GM21390 (cell line): ENCODE data around the gene FGD5.
A peak's percentile ranks its signal among the peaks of the same experiment; 100 is the strongest.

Source experiments
- ATAC-seq: cut with Tn5 transposase; IDR thresholded peaks from one replicate; pipeline ENCODE4 v1.9.1; 2021; ENCODE audit not compliant: unreplicated experiment

FGD5 gene

GRCh38 chr3:14923476-14923875 lies 104.7 kb downstream of the FGD5 start:
- no peak for ATAC-seq

- ATAC-seq, result no peak
These were observed 107.2 kb downstream of the FGD5 start for GRCh38 chr3:14925729-14926591.

- no peak for ATAC-seq
These were observed 107.8 kb downstream of the FGD5 start for GRCh38 chr3:14926592-14926991.

- ATAC-seq, result no peak
These were observed 108.5 kb downstream of the FGD5 start for GRCh38 chr3:14927308-14927707.

GRCh38 chr3:14929310-14930074 lies 110.7 kb downstream of the FGD5 start:
- ATAC-seq, result no peak

GRCh38 chr3:14933820-14934425 lies 115.2 kb downstream of the FGD5 start:
- ATAC-seq, result no peak

- no peak for ATAC-seq
These were observed 117.0 kb downstream of the FGD5 start for GRCh38 chr3:14935592-14936345.

- no peak for ATAC-seq
These were observed 120.2 kb downstream of the FGD5 start for GRCh38 chr3:14938954-14939353.

GRCh38 chr3:14941871-14942270 lies 123.1 kb downstream of the FGD5 start:
- no peak for ATAC-seq

- no peak for ATAC-seq
These were observed 124.3 kb downstream of the FGD5 start for GRCh38 chr3:14943042-14943441.

GRCh38 chr3:14946236-14946635 lies 127.5 kb downstream of the FGD5 start:
- ATAC-seq, result no peak

GRCh38 chr3:14946739-14947099 lies 128.0 kb downstream of the FGD5 start:
- ATAC-seq, result no peak

- ATAC-seq, result peak; percentile 61
These were observed 128.5 kb downstream of the FGD5 start, which contains the start of gene NR2C2 for GRCh38 chr3:14947100-14947885. NR2C2 (plus strand) TSS chr3:14947583; CDS start chr3:15003915, 56,332 bp downstream.

- peak; percentile 85 for ATAC-seq
These were observed 129.3 kb downstream of the FGD5 start for GRCh38 chr3:14947886-14948608.

- ATAC-seq, result no peak
These were observed 129.9 kb downstream of the FGD5 start for GRCh38 chr3:14948609-14949038.

GRCh38 chr3:14949126-14949525 lies 130.4 kb downstream of the FGD5 start:
- ATAC-seq, result no peak

- no peak for ATAC-seq
These were observed 131.5 kb downstream of the FGD5 start for GRCh38 chr3:14950274-14950673.

GRCh38 chr3:14957153-14957552 lies 138.4 kb downstream of the FGD5 start:
- no peak for ATAC-seq

- no peak for ATAC-seq
These were observed 139.2 kb downstream of the FGD5 start for GRCh38 chr3:14957925-14958324.
